HepG2 (cell line): ENCODE data around the gene ANKRD65. TPM values are rescaled to one million over a fixed set of nuclear protein-coding genes. Genes with fewer than 3 reads are reported as not detected.
A peak's percentile ranks its signal among the peaks of the same experiment; 100 is the strongest.

Experiments
- ATAC-seq: fragments of 200-7000 bp; cut with Tn5 transposase; 3 replicates; pipeline ENCODE4 v1.9.1; 2020; ENCODE audit warnings: mild to moderate bottlenecking, moderate library complexity
- BruUV-seq: library from RNA; stranded (reverse); fragments of 400-500 nt; replicated peaks from 2 replicates; lab custom pipeline; 2021; lab: Mats Ljungman, UMichigan
- CTCF ChIA-PET: fragments of 300-600 bp; formaldehyde crosslinking; extraction: SDS; loops from one replicate; lab custom pipeline; 2021; ENCODE audit warnings: low total read pairs, inconsistent platforms, low intra/inter-chr PET ratio; lab: Yijun Ruan, JAX
- POLR2A ChIA-PET: fragments of 350-600 bp; sonication (Branson Sonifier 250); formaldehyde crosslinking; loops from one replicate; lab custom pipeline; 2020; ENCODE audit warnings: antibody characterized with exemption, inconsistent platforms; lab: Yijun Ruan, JAX
- DNase-seq: peaks from one replicate; pipeline ENCODE4 v3.0.0-alpha.2; 2015; ENCODE audit warnings: low spot score
- FAIRE-seq: peaks from 3 replicates; lab custom pipeline; 2011; peaks lifted over from hg19 to GRCh38; lab: Jason Lieb, UNC
- H2AFZ ChIP-seq: one replicate; pipeline ENCODE4 v1.6.1; 2011; ENCODE audit warnings: low read length, inconsistent platforms
- H3K27ac ChIP-seq: fragments of 300-600 bp; 3 replicates; pipeline ENCODE4 v1.8.0; 2011; ENCODE audit warnings: mixed run types, mild to moderate bottlenecking, mixed read lengths, low read length, inconsistent platforms; ENCODE audit not compliant: insufficient read depth; ENCODE audit errors: extremely low read length
- H3K27me3 ChIP-seq, 2 experiments: fragments of 200-600 bp in 1 of 2; 2 replicates in 1 of 2; 3 replicates in 1 of 2; pipeline versions ENCODE4 v1.6.0 to v1.8.0; 2011; ENCODE audit warnings: low read length in 2 of 2, mild to moderate bottlenecking in 2 of 2, moderate library complexity in 2 of 2, inconsistent platforms in 1 of 2; ENCODE audit not compliant: insufficient read depth in 2 of 2, control insufficient read depth in 1 of 2
- H3K36me3 ChIP-seq, 2 experiments: fragments of 200-600 bp in 1 of 2; replicated peaks in 1 of 2; 2 replicates in 1 of 2; 3 replicates in 1 of 2; pipeline versions ENCODE4 v1.5.1 to v1.8.0; 2011; ENCODE audit warnings: low read length in 2 of 2, inconsistent platforms in 1 of 2; ENCODE audit not compliant: insufficient read depth in 2 of 2, control insufficient read depth in 1 of 2
- H3K4me1 ChIP-seq: 2 replicates; pipeline ENCODE4 v1.5.1; 2012; ENCODE audit warnings: low read length, inconsistent platforms; ENCODE audit not compliant: insufficient read depth
- H3K4me2 ChIP-seq: 2 replicates; pipeline ENCODE4 v1.6.0; 2011; ENCODE audit warnings: low read depth, low read length, inconsistent platforms
- H3K4me3 ChIP-seq, 3 experiments: fragments of 200-600 bp in 1 of 3; sonication (generic), shearing (Covaris generic) in 1 of 3; replicated peaks in 1 of 3; 2 replicates each; pipeline ENCODE4 v1.5.1; 2011 to 2016; ENCODE audit warnings: low read length in 3 of 3, inconsistent platforms in 2 of 3, low read depth in 2 of 3, mild to moderate bottlenecking in 2 of 3, control low read depth in 1 of 3, mixed read lengths in 1 of 3; ENCODE audit not compliant: insufficient read depth in 1 of 3
- H3K79me2 ChIP-seq: one replicate; pipeline ENCODE4 v1.6.1; 2011; ENCODE audit warnings: low read length, inconsistent platforms; ENCODE audit not compliant: insufficient read depth
- H3K9ac ChIP-seq: 2 replicates; pipeline ENCODE4 v1.6.0; 2011; ENCODE audit warnings: mild to moderate bottlenecking, low read depth, low read length, inconsistent platforms; ENCODE audit not compliant: insufficient read depth
- H3K9me3 ChIP-seq: 2 replicates; pipeline ENCODE4 v1.5.1; 2012; ENCODE audit warnings: mild to moderate bottlenecking, low read length
- H4K20me1 ChIP-seq: 2 replicates; pipeline ENCODE4 v1.6.0; 2011; ENCODE audit warnings: inconsistent platforms, mild to moderate bottlenecking, low read length, moderate library complexity; ENCODE audit not compliant: insufficient read depth
- BCL6 ChIP-seq: IDR thresholded peaks from 2 replicates; pipeline ENCODE4 v1.6.1; 2016; ENCODE audit warnings: missing genetic modification reagents, missing compliant biosample characterization
- ELF1 ChIP-seq: sonication (generic); formaldehyde crosslinking; IDR thresholded peaks from 2 replicates; pipeline ENCODE4 v1.4.0; 2020; ENCODE audit warnings: missing genetic modification reagents
- HOMEZ ChIP-seq: IDR thresholded peaks from 2 replicates; pipeline ENCODE4 v1.6.1; 2016; ENCODE audit warnings: low read depth
- HOXA3 ChIP-seq: sonication (generic); formaldehyde crosslinking; IDR thresholded peaks from 2 replicates; pipeline ENCODE4 v1.5.0; 2020; ENCODE audit warnings: missing genetic modification reagents
- IKZF4 ChIP-seq: sonication (generic); formaldehyde crosslinking; IDR thresholded peaks from 2 replicates; pipeline ENCODE4 v1.5.1; 2020; ENCODE audit warnings: borderline replicate concordance, mild to moderate bottlenecking, low read depth, missing genetic modification reagents; ENCODE audit errors: not compliant biosample characterization
- ISX ChIP-seq: sonication (generic); formaldehyde crosslinking; conservative IDR thresholded peaks from 2 replicates; pipeline ENCODE4 v1.5.0; 2020; ENCODE audit warnings: missing genetic modification reagents
- KAT8 ChIP-seq: IDR thresholded peaks from 2 replicates; pipeline ENCODE4 v1.6.1; 2016; ENCODE audit warnings: missing genetic modification reagents, missing compliant biosample characterization
- KLF11 ChIP-seq: IDR thresholded peaks from 2 replicates; pipeline ENCODE4 v1.6.1; 2016; ENCODE audit warnings: missing compliant biosample characterization
- NCOA1 ChIP-seq: sonication (generic); formaldehyde crosslinking; IDR thresholded peaks from 2 replicates; pipeline ENCODE4 v1.9.0; 2021; ENCODE audit warnings: missing genetic modification reagents
- NONO ChIP-seq, 2 experiments: fragments of 450-650 bp in 1 of 2; sonication (generic) in 1 of 2; formaldehyde crosslinking in 1 of 2; IDR thresholded peaks in 1 of 2; conservative IDR thresholded peaks in 1 of 2; 2 replicates each; pipeline versions ENCODE4 v1.6.1 to v1.8.0; 2017 to 2022; ENCODE audit warnings: mild to moderate bottlenecking in 1 of 2, missing genetic modification reagents in 1 of 2, moderate library complexity in 1 of 2
- PCBP1 ChIP-seq: fragments of 200-400 bp; formaldehyde crosslinking; IDR thresholded peaks from 2 replicates; pipeline ENCODE4 v1.6.1; 2017; ENCODE audit warnings: mild to moderate bottlenecking, low read depth, low read length, borderline replicate concordance
- RBM22 ChIP-seq: fragments of 200-400 bp; formaldehyde crosslinking; optimal IDR thresholded peaks from 2 replicates; pipeline ENCODE3; 2017; ENCODE audit warnings: mild to moderate bottlenecking, low read length, moderate library complexity
- REPIN1 ChIP-seq: sonication (generic); formaldehyde crosslinking; IDR thresholded peaks from 2 replicates; pipeline ENCODE4 v1.8.0; 2022; ENCODE audit warnings: missing genetic modification reagents, low read depth, mild to moderate bottlenecking, borderline replicate concordance
- SCMH1 ChIP-seq: sonication (generic); formaldehyde crosslinking; IDR thresholded peaks from 2 replicates; pipeline ENCODE4 v1.9.0; 2021; ENCODE audit warnings: missing genetic modification reagents, mild to moderate bottlenecking, borderline replicate concordance
- SMC3 ChIP-seq: IDR thresholded peaks from 2 replicates; pipeline ENCODE4 v1.6.1; 2011; ENCODE audit warnings: low read length, improper control_type of control experiment
- ZNF616 ChIP-seq: sonication (generic); formaldehyde crosslinking; IDR thresholded peaks from 2 replicates; pipeline ENCODE4 v1.5.0; 2020; ENCODE audit warnings: low read depth, mild to moderate bottlenecking, missing genetic modification reagents
- ZNF839 ChIP-seq: sonication (generic); formaldehyde crosslinking; IDR thresholded peaks from 2 replicates; pipeline ENCODE4 v1.4.0; 2020; ENCODE audit warnings: missing genetic modification reagents, mild to moderate bottlenecking, borderline replicate concordance
- WGBS: methylation state at CpG from one replicate; pipeline ENCODE4 v1.1.6; 2017; ENCODE audit warnings: low lambda C conversion rate; 5-methylcytosine and 5-hydroxymethylcytosine counted together
- in situ Hi-C: cut with HindIII; loops from 2 replicates; pipeline ENCODE4 v1.10.0; 2017; ENCODE audit warnings: low pct_unique_long_range_greater_than_20kb; ENCODE audit not compliant: extremely low pct_ligation_motif_present
- intact Hi-C: fragments of 100-400 bp; cut with micrococcal nuclease; formaldehyde crosslinking; loops from one replicate; pipeline ENCODE4 v1.10.0; 2022; ENCODE audit not compliant: unreplicated experiment
- polyA plus RNA-seq, 8 experiments: library from polyadenylated mRNA; depleted of rRNA in 3 of 8; stranded (reverse) in 7 of 8; unstranded in 1 of 8; fragments of >200 nt; fragmentation: Illumina TruSeq in 4 of 8; extraction: Trizol in 4 of 8; gene quantifications; 2 replicates each; pipeline versions ENCODE4 v1.2.1 to v1.2.3, GENCODE V29; 2011 to 2016; ENCODE audit warnings: low read depth in 4 of 8, missing spikeins in 1 of 8, mixed read lengths in 1 of 8; ENCODE audit not compliant: insufficient read depth in 1 of 8
- total RNA-seq, 5 experiments: library from RNA; depleted of rRNA; stranded (reverse); fragments of >200 nt; fragmentation: Illumina TruSeq; extraction: Trizol; gene quantifications; 2 replicates each; pipeline ENCODE4 v1.2.3, GENCODE V29; 2016; ENCODE audit warnings: low read depth in 1 of 5
- TF ChIP-seq, protein P1 (sequence below): sonication (generic); formaldehyde crosslinking; IDR thresholded peaks from 2 replicates; pipeline ENCODE4 v1.5.1; 2020; ENCODE audit warnings: missing genetic modification reagents, mild to moderate bottlenecking, borderline replicate concordance
- TF ChIP-seq, protein P2 (sequence below): sonication (generic); formaldehyde crosslinking; IDR thresholded peaks from 2 replicates; pipeline ENCODE4 v1.8.0; 2022; ENCODE audit warnings: missing genetic modification reagents, mild to moderate bottlenecking, borderline replicate concordance

Gene ANKRD65
- total and polyA plus RNA-seq, 2 of the 13 experiments (the other 11 are each of a cell fraction or from before 2014, with no cell fraction given) = 12.1 to 30.1 TPM

DNA sequence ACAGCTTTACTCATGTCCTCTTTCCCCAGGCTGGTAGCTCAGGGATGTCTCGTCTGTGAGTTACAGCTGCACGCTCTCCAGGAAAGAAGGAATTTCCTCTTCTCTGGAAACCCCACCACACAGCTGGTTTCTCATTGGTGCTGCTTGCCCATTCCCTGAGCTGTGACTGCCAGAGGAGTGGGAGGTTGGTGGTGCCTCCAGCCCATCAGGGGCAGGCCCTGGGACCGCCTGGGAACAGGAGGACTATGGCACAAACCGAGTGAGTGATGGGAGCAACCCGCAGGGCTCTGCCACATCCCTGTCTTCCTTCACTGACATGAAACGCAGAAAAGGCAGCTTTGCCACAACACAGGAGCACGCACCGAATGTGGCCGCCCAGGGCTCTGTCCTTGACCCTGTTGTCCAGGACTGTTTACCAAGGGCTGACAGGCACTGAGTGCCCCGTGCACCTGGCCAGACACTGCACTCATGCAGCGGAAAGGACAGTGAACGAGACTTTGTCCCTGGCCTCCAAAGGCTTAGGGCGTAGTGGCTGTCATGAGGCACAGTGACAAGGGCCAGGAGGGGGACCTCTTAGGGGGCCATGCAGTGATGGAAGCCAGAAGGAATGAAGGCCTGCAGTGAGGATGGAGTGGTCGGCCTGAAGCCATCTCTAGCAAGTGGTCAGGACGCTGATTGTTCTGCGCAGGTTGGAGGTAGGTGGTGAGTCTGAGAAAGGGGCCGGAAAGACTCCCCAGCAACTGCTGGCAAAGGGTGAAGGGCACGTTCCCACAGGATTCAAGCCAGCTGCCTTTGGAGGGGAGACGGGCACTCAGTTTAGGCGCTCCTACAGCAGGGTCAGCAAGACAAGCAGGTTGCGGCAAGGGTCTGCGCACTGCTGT lies 20.3 kb downstream of the ANKRD65 start:
- H3K9ac ChIP-seq = peak overlapping the region; percentile 90
- H2AFZ ChIP-seq = no peak overlapping the region
- TF ChIP-seq ZNF616 (CRISPR knock-in tag) (peak; percentile 84), IKZF4 (CRISPR knock-in tag) (no peak), NCOA1 (CRISPR knock-in tag) (peak; percentile 94; the same call in 1 of the 2 replicates), ZNF839 (CRISPR knock-in tag) (no peak), REPIN1 (peak; percentile 95), HOXA3 (CRISPR knock-in tag) (peak; percentile 97), PCBP1 (no peak), ELF1 (CRISPR knock-in tag) (peak; percentile 74), ISX (CRISPR knock-in tag) (no peak), NONO (IDR thresholded peaks at IDR 0.05) (no peak), NONO (CRISPR knock-in tag; conservative IDR thresholded peaks at IDR 0.05) (peak; percentile 98), BCL6 (CRISPR knock-in tag) (peak; percentile 95), RBM22 (peak; percentile 98), HOMEZ (CRISPR knock-in tag) (peak; percentile 83), SMC3 (no peak), SCMH1 (no peak), KLF11 (CRISPR knock-in tag) (no peak), KAT8 (CRISPR knock-in tag) (peak; percentile 92)
- TF ChIP-seq, protein P1, sequence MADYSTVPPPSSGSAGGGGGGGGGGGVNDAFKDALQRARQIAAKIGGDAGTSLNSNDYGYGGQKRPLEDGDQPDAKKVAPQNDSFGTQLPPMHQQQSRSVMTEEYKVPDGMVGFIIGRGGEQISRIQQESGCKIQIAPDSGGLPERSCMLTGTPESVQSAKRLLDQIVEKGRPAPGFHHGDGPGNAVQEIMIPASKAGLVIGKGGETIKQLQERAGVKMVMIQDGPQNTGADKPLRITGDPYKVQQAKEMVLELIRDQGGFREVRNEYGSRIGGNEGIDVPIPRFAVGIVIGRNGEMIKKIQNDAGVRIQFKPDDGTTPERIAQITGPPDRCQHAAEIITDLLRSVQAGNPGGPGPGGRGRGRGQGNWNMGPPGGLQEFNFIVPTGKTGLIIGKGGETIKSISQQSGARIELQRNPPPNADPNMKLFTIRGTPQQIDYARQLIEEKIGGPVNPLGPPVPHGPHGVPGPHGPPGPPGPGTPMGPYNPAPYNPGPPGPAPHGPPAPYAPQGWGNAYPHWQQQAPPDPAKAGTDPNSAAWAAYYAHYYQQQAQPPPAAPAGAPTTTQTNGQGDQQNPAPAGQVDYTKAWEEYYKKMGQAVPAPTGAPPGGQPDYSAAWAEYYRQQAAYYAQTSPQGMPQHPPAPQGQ (CRISPR knock-in tag) = no peak; the same call in 1 of the 2 replicates
- TF ChIP-seq, protein P2, sequence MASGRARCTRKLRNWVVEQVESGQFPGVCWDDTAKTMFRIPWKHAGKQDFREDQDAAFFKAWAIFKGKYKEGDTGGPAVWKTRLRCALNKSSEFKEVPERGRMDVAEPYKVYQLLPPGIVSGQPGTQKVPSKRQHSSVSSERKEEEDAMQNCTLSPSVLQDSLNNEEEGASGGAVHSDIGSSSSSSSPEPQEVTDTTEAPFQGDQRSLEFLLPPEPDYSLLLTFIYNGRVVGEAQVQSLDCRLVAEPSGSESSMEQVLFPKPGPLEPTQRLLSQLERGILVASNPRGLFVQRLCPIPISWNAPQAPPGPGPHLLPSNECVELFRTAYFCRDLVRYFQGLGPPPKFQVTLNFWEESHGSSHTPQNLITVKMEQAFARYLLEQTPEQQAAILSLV (CRISPR knock-in tag) = peak; percentile 98

More for the DNA sequence above, 20.3 kb downstream of the ANKRD65 start:
- WGBS = 27% methylated on average over 17 of the region's 22 CpGs
- peak; percentile 93 for DNase-seq
- H3K27me3 ChIP-seq = no peaks in the 10 kb centered on the region
- TSS peak; percentile 65 for BruUV-seq
- peak; percentile 81 for ATAC-seq
- H3K79me2 ChIP-seq = peaks cover 52% of the 10 kb centered on the region
- no peaks in the 10 kb centered on the region for H3K9me3 ChIP-seq
- ChIA-PET CTCF (no interaction called here), POLR2A (interaction anchor here (0.7 to 12.4 kb wide), 13 partner anchors 13 to 111 kb away, joined by 3 to 355 read pairs (median 15); partner anchors contain the start of genes ANKRD65, ATAD3A, AURKAIP1 and DVL1)
- intact Hi-C loops = no loop called here
- peaks cover 11 to 41% of the 10 kb centered on the region in 2 experiments; a peak in 3 of 5 replicates for H3K36me3 ChIP-seq
- in situ Hi-C loops = loop anchor here (5.0 kb wide), 1 partner anchor 36 kb away; the partner anchor contains the start of gene VWA1
- peaks cover 17% of the 10 kb centered on the region for H4K20me1 ChIP-seq
- H3K27ac ChIP-seq = peak overlapping the region; percentile 85
- peak; percentile 85 for FAIRE-seq
- peaks cover 64% of the 10 kb centered on the region for H3K4me1 ChIP-seq
- peak overlapping the region; percentile 94 for H3K4me2 ChIP-seq
- peak overlapping the region; percentile 75 to 95 (median 89); a peak in 5 of 6 replicates for H3K4me3 ChIP-seq
